ENCODE data around the gene ZC3H12A. TPM values are rescaled to one million over a fixed set of nuclear protein-coding genes. Genes with fewer than 3 reads are reported as not detected.
"Not testable (repeated sequence)": the region's sequence is repeated elsewhere in the genome, so short reads cannot be mapped to it uniquely, and the experiment has no call there.

Gene ZC3H12A
- total RNA-seq, 1 experiment from 2014 or later: 6.7 TPM

DNA sequence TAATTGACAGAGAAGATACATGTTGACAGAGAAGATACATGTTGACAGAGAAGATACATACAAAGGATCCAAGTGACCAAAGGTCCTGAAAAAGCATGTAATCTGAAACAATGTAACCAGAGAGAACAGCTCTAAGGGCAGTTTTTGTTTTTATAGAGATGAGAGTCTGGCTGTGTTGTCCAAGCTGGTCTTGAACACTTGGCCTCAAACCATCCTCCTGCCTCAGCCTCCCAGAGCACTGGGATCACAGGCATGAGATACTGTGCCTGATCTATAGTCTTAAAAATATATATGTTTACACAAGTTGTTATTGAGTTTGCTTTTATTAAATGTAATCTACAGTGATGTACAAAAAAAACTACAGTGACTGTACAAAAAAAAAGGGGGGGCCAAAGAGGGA, 27.7 kb downstream of the ZC3H12A start:
- H3T11ph ChIP-seq (ENCODE audit: low read length): no peak overlapping the region
- no peak overlapping the region for H3K14ac ChIP-seq (ENCODE audit: insufficient read depth, low read length)
- no peak overlapping the region for H2BK5ac ChIP-seq (ENCODE audit: insufficient read length, low read length)
- H4K20me1 ChIP-seq (ENCODE audit: control insufficient read depth, insufficient read depth, insufficient read length): no peaks in the 10 kb centered on the region
- H2BK12ac ChIP-seq (ENCODE audit: insufficient read length, low read depth, low read length): no peak overlapping the region
- no peak overlapping the region for H2AFZ ChIP-seq (ENCODE audit: low read length)
- no peak overlapping the region for H2AK5ac ChIP-seq (ENCODE audit: insufficient read length, low read length)
- H3K23ac ChIP-seq (ENCODE audit: insufficient read length, low read depth, low read length): no peak overlapping the region
- no peaks in the 10 kb centered on the region for H3K9me3 ChIP-seq (ENCODE audit: control insufficient read depth, low read depth, low read length)
- no peaks in the 10 kb centered on the region for H3K27me3 ChIP-seq (ENCODE audit: insufficient read depth, low read length)
- H3K18ac ChIP-seq (ENCODE audit: insufficient read length, low read depth, low read length): no peak overlapping the region
- H4K5ac ChIP-seq (ENCODE audit: insufficient read length, low read depth, low read length): no peak overlapping the region
- no peak overlapping the region for H3K9ac ChIP-seq (ENCODE audit: extremely low read depth, insufficient read length, low read length)
- no peak overlapping the region for H2BK15ac ChIP-seq (ENCODE audit: low read depth, low read length)
- Mint-ChIP-seq H3K27me3 (ENCODE audit: low read depth) (no peaks in the 10 kb centered on the region), H3K9me3 (no peaks in the 10 kb centered on the region), H3K36me3 (ENCODE audit: insufficient read depth in 1 of 3, low read depth in 3 of 3) (peaks cover 1 to 60% (median 25%) of the 10 kb centered on the region in 3 experiments; a peak in 6 of 7 replicates), H3K4me3 (no peak overlapping the region), H3K4me1 (no peaks in the 10 kb centered on the region), H3K27ac (peak overlapping the region in 1 of 3 experiments; percentile 36; a peak in 1 of 7 replicates)
- no peaks in the 10 kb centered on the region for H3K79me2 ChIP-seq (ENCODE audit: insufficient read depth, low read length)
- H3K4ac ChIP-seq (ENCODE audit: low read depth, low read length): no peak overlapping the region
- no peak overlapping the region for H4K91ac ChIP-seq (ENCODE audit: insufficient read length, low read depth, low read length)
- H3K4me2 ChIP-seq (ENCODE audit: insufficient read depth, insufficient read length, low read length): no peak overlapping the region
- H4K8ac ChIP-seq (replicated peaks; ENCODE audit: insufficient read length, low read depth, low read length): no peak overlapping the region
- H3K23me2 ChIP-seq (ENCODE audit: insufficient read length, low read depth, low read length, poor library complexity, severe bottlenecking): no peaks in the 10 kb centered on the region
- no peaks in the 10 kb centered on the region for H3K79me1 ChIP-seq (ENCODE audit: insufficient read depth, low read depth, low read length, poor library complexity, severe bottlenecking)
- H2BK20ac ChIP-seq (ENCODE audit: low read depth, low read length, poor library complexity, severe bottlenecking): no peak overlapping the region
- TF ChIP-seq, protein P1, sequence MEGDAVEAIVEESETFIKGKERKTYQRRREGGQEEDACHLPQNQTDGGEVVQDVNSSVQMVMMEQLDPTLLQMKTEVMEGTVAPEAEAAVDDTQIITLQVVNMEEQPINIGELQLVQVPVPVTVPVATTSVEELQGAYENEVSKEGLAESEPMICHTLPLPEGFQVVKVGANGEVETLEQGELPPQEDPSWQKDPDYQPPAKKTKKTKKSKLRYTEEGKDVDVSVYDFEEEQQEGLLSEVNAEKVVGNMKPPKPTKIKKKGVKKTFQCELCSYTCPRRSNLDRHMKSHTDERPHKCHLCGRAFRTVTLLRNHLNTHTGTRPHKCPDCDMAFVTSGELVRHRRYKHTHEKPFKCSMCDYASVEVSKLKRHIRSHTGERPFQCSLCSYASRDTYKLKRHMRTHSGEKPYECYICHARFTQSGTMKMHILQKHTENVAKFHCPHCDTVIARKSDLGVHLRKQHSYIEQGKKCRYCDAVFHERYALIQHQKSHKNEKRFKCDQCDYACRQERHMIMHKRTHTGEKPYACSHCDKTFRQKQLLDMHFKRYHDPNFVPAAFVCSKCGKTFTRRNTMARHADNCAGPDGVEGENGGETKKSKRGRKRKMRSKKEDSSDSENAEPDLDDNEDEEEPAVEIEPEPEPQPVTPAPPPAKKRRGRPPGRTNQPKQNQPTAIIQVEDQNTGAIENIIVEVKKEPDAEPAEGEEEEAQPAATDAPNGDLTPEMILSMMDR (conservative IDR thresholded peaks at IDR 0.05): no peak
- no peak overlapping the region for H3K56ac ChIP-seq (ENCODE audit: insufficient read length, low read depth, low read length)
- no peaks in the 10 kb centered on the region for H3K4me1 ChIP-seq (ENCODE audit: insufficient read depth, low read length)
- no peak for DNase-seq
- H2BK120ac ChIP-seq (ENCODE audit: low read depth, low read length, poor library complexity, severe bottlenecking): no peak overlapping the region
- no peak overlapping the region for H3K27ac ChIP-seq (ENCODE audit: insufficient read length, low read depth, low read length)

DNA sequence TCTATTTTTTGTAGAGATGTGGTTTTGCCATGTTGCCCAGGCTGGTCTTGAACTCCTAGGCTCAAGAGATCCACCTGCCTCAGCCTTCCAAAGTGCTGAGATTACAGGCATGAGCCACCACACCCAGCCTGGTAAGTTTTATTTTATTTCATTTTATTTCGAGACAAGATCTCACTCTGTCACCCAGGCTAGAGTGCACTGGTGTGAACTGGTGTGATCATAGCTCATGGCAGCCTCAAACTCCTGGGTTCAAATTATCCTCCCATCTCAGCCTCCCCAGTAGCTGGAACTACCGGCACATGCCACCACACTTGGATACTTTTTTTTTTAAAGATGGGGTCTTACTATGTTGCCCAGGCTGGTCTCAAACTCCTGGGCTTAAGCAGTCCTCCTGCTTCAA, 28.4 kb downstream of the ZC3H12A start:
- H3K27me3 ChIP-seq (ENCODE audit: insufficient read depth, low read length); H2BK5ac ChIP-seq (ENCODE audit: insufficient read length, low read length); H2AK5ac ChIP-seq (ENCODE audit: insufficient read length, low read length); H3K79me2 ChIP-seq (ENCODE audit: insufficient read depth, low read length); H3K23me2 ChIP-seq (ENCODE audit: insufficient read length, low read depth, low read length, poor library complexity, severe bottlenecking); H3K4me1 Mint-ChIP-seq; H3K14ac ChIP-seq (ENCODE audit: insufficient read depth, low read length); H3K4me3 Mint-ChIP-seq; H3K79me1 ChIP-seq (ENCODE audit: insufficient read depth, low read depth, low read length, poor library complexity, severe bottlenecking); H3K27ac Mint-ChIP-seq; H3T11ph ChIP-seq (ENCODE audit: low read length); H3K4ac ChIP-seq (ENCODE audit: low read depth, low read length); H4K20me1 ChIP-seq (ENCODE audit: control insufficient read depth, insufficient read depth, insufficient read length); H4K5ac ChIP-seq (ENCODE audit: insufficient read length, low read depth, low read length); H2AFZ ChIP-seq (ENCODE audit: low read length); H3K9me3 ChIP-seq (ENCODE audit: control insufficient read depth, low read depth, low read length); H2BK12ac ChIP-seq (ENCODE audit: insufficient read length, low read depth, low read length); H3K9me3 Mint-ChIP-seq; H3K23ac ChIP-seq (ENCODE audit: insufficient read length, low read depth, low read length); DNase-seq; H3K18ac ChIP-seq (ENCODE audit: insufficient read length, low read depth, low read length); H3K4me2 ChIP-seq (ENCODE audit: insufficient read depth, insufficient read length, low read length); H2BK15ac ChIP-seq (ENCODE audit: low read depth, low read length); H2BK20ac ChIP-seq (ENCODE audit: low read depth, low read length, poor library complexity, severe bottlenecking); H3K56ac ChIP-seq (ENCODE audit: insufficient read length, low read depth, low read length); H3K27ac ChIP-seq (ENCODE audit: insufficient read length, low read depth, low read length); H4K8ac ChIP-seq (replicated peaks; ENCODE audit: insufficient read length, low read depth, low read length); H3K9ac ChIP-seq (ENCODE audit: extremely low read depth, insufficient read length, low read length); H3K27me3 Mint-ChIP-seq (ENCODE audit: low read depth); H2BK120ac ChIP-seq (ENCODE audit: low read depth, low read length, poor library complexity, severe bottlenecking); H3K4me1 ChIP-seq (ENCODE audit: insufficient read depth, low read length); H4K91ac ChIP-seq (ENCODE audit: insufficient read length, low read depth, low read length): not testable (repeated sequence)
- H3K36me3 Mint-ChIP-seq (ENCODE audit: insufficient read depth in 1 of 3, low read depth in 3 of 3): peaks cover 1 to 67% (median 32%) of the 10 kb centered on the region in 3 experiments; a peak in 6 of 7 replicates
- no CpG with 5 or more reads among the region's 2 CpGs for WGBS (ENCODE audit: extremely low coverage, insufficient read length, low lambda C conversion rate)

Data from H9 (cell line).